GM19467 (cell line): ENCODE data around the gene SFMBT2.
"Not testable (repeated sequence)": the region's sequence is repeated elsewhere in the genome, so short reads cannot be mapped to it uniquely, and the experiment has no call there.

Experiments
- ATAC-seq: cut with Tn5 transposase; IDR thresholded peaks from one replicate; pipeline ENCODE4 v1.9.1; 2021; ENCODE audit warnings: mild to moderate bottlenecking, moderate library complexity; ENCODE audit not compliant: unreplicated experiment

SFMBT2 gene

GRCh38 chr10:7193369-7193768 is 217.5 kb downstream of the SFMBT2 start:
- no peak for ATAC-seq

- no peak for ATAC-seq
Measured at GRCh38 chr10:7192831-7193361, 217.9 kb downstream of the SFMBT2 start.

- ATAC-seq, result no peak
Measured at GRCh38 chr10:7192061-7192460, 218.8 kb downstream of the SFMBT2 start.

- ATAC-seq, result not testable (repeated sequence)
Measured at GRCh38 chr10:7190772-7191171, 220.1 kb downstream of the SFMBT2 start.

GRCh38 chr10:7189909-7190308 is 220.9 kb downstream of the SFMBT2 start:
- ATAC-seq, result no peak

GRCh38 chr10:7188456-7189050 is 222.3 kb downstream of the SFMBT2 start:
- ATAC-seq, result no peak

- no peak for ATAC-seq
Measured at GRCh38 chr10:7186387-7187018, 224.3 kb downstream of the SFMBT2 start.

- ATAC-seq, result no peak
Measured at GRCh38 chr10:7185367-7185690, 225.5 kb downstream of the SFMBT2 start.

GRCh38 chr10:7184660-7185366 is 226.0 kb downstream of the SFMBT2 start:
- ATAC-seq, result no peak

GRCh38 chr10:7184116-7184515 is 226.7 kb downstream of the SFMBT2 start:
- ATAC-seq, result not testable (repeated sequence)

GRCh38 chr10:7182327-7182726 is 228.5 kb downstream of the SFMBT2 start:
- ATAC-seq, result not testable (repeated sequence)

GRCh38 chr10:7181420-7181819 is 229.4 kb downstream of the SFMBT2 start:
- ATAC-seq, result no peak

- no peak for ATAC-seq
Measured at GRCh38 chr10:7179536-7179935, 231.3 kb downstream of the SFMBT2 start.

GRCh38 chr10:7173948-7174347 is 236.9 kb downstream of the SFMBT2 start:
- no peak for ATAC-seq

GRCh38 chr10:7171825-7172224 is 239.0 kb downstream of the SFMBT2 start:
- no peak for ATAC-seq

- ATAC-seq, result no peak
Measured at GRCh38 chr10:7170626-7171322, 240.1 kb downstream of the SFMBT2 start.

GRCh38 chr10:7168414-7168813 is 242.4 kb downstream of the SFMBT2 start:
- ATAC-seq, result no peak

- ATAC-seq, result no peak
Measured at GRCh38 chr10:7165500-7166177, 245.2 kb downstream of the SFMBT2 start.

- no peak for ATAC-seq
Measured at GRCh38 chr10:7164955-7165354, 245.9 kb downstream of the SFMBT2 start.

- ATAC-seq, result no peak
Measured at GRCh38 chr10:7162331-7162730, 248.5 kb downstream of the SFMBT2 start.
